ENCODE results near the gene IMMP2L.
"Not testable (repeated sequence)": the region's sequence is repeated elsewhere in the genome, so short reads cannot be mapped to it uniquely, and the experiment has no call there.

Gene IMMP2L

GRCh38 chr7:111508387-111508786 lies 53.9 kb downstream of the IMMP2L start:
- DNase-seq (ENCODE audit: low spot score): no peak

GRCh38 chr7:111505422-111505821 lies 56.9 kb downstream of the IMMP2L start:
- DNase-seq (ENCODE audit: low spot score): not testable (repeated sequence)

GRCh38 chr7:111501799-111502198 lies 60.5 kb downstream of the IMMP2L start:
- not testable (repeated sequence) for DNase-seq (ENCODE audit: low spot score)

- DNase-seq (ENCODE audit: low spot score): no peak
Measured at GRCh38 chr7:111499027-111499426, 63.3 kb downstream of the IMMP2L start.

GRCh38 chr7:111498391-111499007 lies 63.8 kb downstream of the IMMP2L start:
- no peak for DNase-seq (ENCODE audit: low spot score)

GRCh38 chr7:111495173-111495810 lies 67.0 kb downstream of the IMMP2L start:
- no peak for DNase-seq (ENCODE audit: low spot score)

- no peak for DNase-seq (ENCODE audit: low spot score)
Measured at GRCh38 chr7:111492234-111492633, 70.1 kb downstream of the IMMP2L start.

GRCh38 chr7:111486472-111487142 lies 75.7 kb downstream of the IMMP2L start:
- DNase-seq (ENCODE audit: low spot score): peak; percentile 50

- no peak for DNase-seq (ENCODE audit: low spot score)
Measured at GRCh38 chr7:111485701-111486380, 76.5 kb downstream of the IMMP2L start.

- no peak for DNase-seq (ENCODE audit: low spot score)
Measured at GRCh38 chr7:111483078-111483477, 79.2 kb downstream of the IMMP2L start.

GRCh38 chr7:111477462-111478225 lies 84.6 kb downstream of the IMMP2L start:
- no peak for DNase-seq (ENCODE audit: low spot score)

- no peak for DNase-seq (ENCODE audit: low spot score)
Measured at GRCh38 chr7:111476586-111477293, 85.6 kb downstream of the IMMP2L start.

GRCh38 chr7:111475959-111476358 lies 86.3 kb downstream of the IMMP2L start:
- DNase-seq (ENCODE audit: low spot score): no peak

- no peak for DNase-seq (ENCODE audit: low spot score)
Measured at GRCh38 chr7:111475419-111475748, 86.9 kb downstream of the IMMP2L start.

- DNase-seq (ENCODE audit: low spot score): no peak
Measured at GRCh38 chr7:111474723-111475418, 87.4 kb downstream of the IMMP2L start.

GRCh38 chr7:111473449-111474198 lies 88.7 kb downstream of the IMMP2L start:
- DNase-seq (ENCODE audit: low spot score): no peak

- DNase-seq (ENCODE audit: low spot score): no peak
Measured at GRCh38 chr7:111470998-111471397, 91.3 kb downstream of the IMMP2L start.

GRCh38 chr7:111469894-111470293 lies 92.4 kb downstream of the IMMP2L start:
- DNase-seq (ENCODE audit: low spot score): not testable (repeated sequence)

- not testable (repeated sequence) for DNase-seq (ENCODE audit: low spot score)
Measured at GRCh38 chr7:111465774-111466173, 96.5 kb downstream of the IMMP2L start.

- DNase-seq (ENCODE audit: low spot score): no peak
Measured at GRCh38 chr7:111460695-111461094, 101.6 kb downstream of the IMMP2L start.
